GM08714 (cell line): ENCODE data around the gene PDE2A.

ENCODE experiments used
- H3K4me3 ChIP-seq: fragments of 200-500 bp; sonication (Bioruptor generic); 2 replicates; pipeline ENCODE4 v1.5.1; 2014; ENCODE audit warnings: mild to moderate bottlenecking, low read length, inconsistent platforms
- ZNF274 ChIP-seq: IDR thresholded peaks from 2 replicates; pipeline ENCODE4 v1.6.1; 2012; ENCODE audit warnings: mild to moderate bottlenecking, low read depth, low read length

Gene PDE2A

GRCh38 chr11:72697814-72698213, 23.6 kb upstream of the PDE2A start:
- H3K4me3 ChIP-seq: no peak overlapping the region
- no peak for TF ChIP-seq ZNF274

- TF ChIP-seq ZNF274: no peak
- no peak overlapping the region for H3K4me3 ChIP-seq
These were observed 22.9 kb upstream of the PDE2A start for GRCh38 chr11:72696866-72697700.

- TF ChIP-seq ZNF274: no peak
- no peak overlapping the region for H3K4me3 ChIP-seq
These were observed 21.1 kb upstream of the PDE2A start for GRCh38 chr11:72695354-72695753.

- no peak for TF ChIP-seq ZNF274
These were observed 19.2 kb upstream of the PDE2A start for GRCh38 chr11:72693271-72693968.

GRCh38 chr11:72692498-72693237, 18.4 kb upstream of the PDE2A start:
- no peak for TF ChIP-seq ZNF274
- no peak overlapping the region for H3K4me3 ChIP-seq

More at GRCh38 chr11:72693271-72693968, 19.2 kb upstream of the PDE2A start:
- no peak overlapping the region for H3K4me3 ChIP-seq

- no peak overlapping the region for H3K4me3 ChIP-seq
- no peak for TF ChIP-seq ZNF274
These were observed 15.9 kb upstream of the PDE2A start for GRCh38 chr11:72690166-72690565.

- H3K4me3 ChIP-seq: no peak overlapping the region
- TF ChIP-seq ZNF274: no peak
These were observed 14.7 kb upstream of the PDE2A start for GRCh38 chr11:72688929-72689328.

- H3K4me3 ChIP-seq: no peak overlapping the region
- TF ChIP-seq ZNF274: no peak
These were observed 14.3 kb upstream of the PDE2A start for GRCh38 chr11:72688486-72688885.

GRCh38 chr11:72687326-72687725, 13.1 kb upstream of the PDE2A start:
- no peak for TF ChIP-seq ZNF274

GRCh38 chr11:72686639-72687220, 12.5 kb upstream of the PDE2A start:
- TF ChIP-seq ZNF274: no peak
- H3K4me3 ChIP-seq: no peak overlapping the region

More at GRCh38 chr11:72687326-72687725, 13.1 kb upstream of the PDE2A start:
- no peak overlapping the region for H3K4me3 ChIP-seq

- no peak overlapping the region for H3K4me3 ChIP-seq
- no peak for TF ChIP-seq ZNF274
These were observed 11.6 kb upstream of the PDE2A start for GRCh38 chr11:72685560-72686480.

GRCh38 chr11:72684236-72684912, 10.2 kb upstream of the PDE2A start:
- H3K4me3 ChIP-seq: no peak overlapping the region
- no peak for TF ChIP-seq ZNF274

GRCh38 chr11:72683782-72684200, 9.6 kb upstream of the PDE2A start:
- H3K4me3 ChIP-seq: no peak overlapping the region
- no peak for TF ChIP-seq ZNF274

- no peak overlapping the region for H3K4me3 ChIP-seq
- TF ChIP-seq ZNF274: no peak
These were observed 8.6 kb upstream of the PDE2A start for GRCh38 chr11:72682858-72683243.
